Cardiac muscle cell (in vitro differentiated cells and primary cell): ENCODE measurements around the gene PRLH. TPM values are rescaled to one million over a fixed set of nuclear protein-coding genes. Genes with fewer than 3 reads are reported as not detected.
A peak's percentile ranks its signal among the peaks of the same experiment; 100 is the strongest.

Experiments used
- DNase-seq, 2 donors: peaks; one replicate each; pipeline versions ENCODE4 v3.0.0 to v3.0.0-alpha.2; 2010 to 2017; ENCODE audit warnings: low read depth in 1 of 2, low spot score in 1 of 2
- H3K27ac ChIP-seq: fragments of 200-600 bp; sonication (generic); 2 replicates; pipeline ENCODE4 v1.5.1; 2016
- H3K27me3 ChIP-seq: fragments of 200-600 bp; sonication (generic); 2 replicates; pipeline ENCODE4 v1.6.0; 2016; ENCODE audit warnings: control low read depth
- H3K36me3 ChIP-seq: fragments of 200-600 bp; sonication (generic); 2 replicates; pipeline ENCODE4 v1.5.1; 2016; ENCODE audit warnings: control low read depth
- H3K4me1 ChIP-seq: fragments of 200-600 bp; sonication (generic); 2 replicates; pipeline ENCODE4 v1.8.1; 2017; ENCODE audit warnings: low read depth, mild to moderate bottlenecking, mixed run types
- H3K4me3 ChIP-seq: fragments of 200-600 bp; sonication (generic); 2 replicates; pipeline ENCODE4 v1.5.1; 2016; ENCODE audit warnings: mild to moderate bottlenecking
- H3K9me3 ChIP-seq: fragments of 200-600 bp; sonication (generic); 2 replicates; pipeline ENCODE4 v1.5.1; 2017; ENCODE audit warnings: low read depth, mild to moderate bottlenecking, control low read depth
- CTCF ChIP-seq: IDR thresholded peaks from 2 replicates; pipeline ENCODE4 v1.5.1; 2012; ENCODE audit warnings: low read depth, mild to moderate bottlenecking, low read length
- polyA plus RNA-seq: library from polyadenylated mRNA; unstranded; fragments of >200 nt; fragmentation: Nextera tagmentation; extraction: Ambion mirVana; gene quantifications from 2 replicates; pipeline ENCODE4 v1.2.1, GENCODE V29; 2016
- total RNA-seq: library from RNA; depleted of rRNA; stranded (reverse); fragments of >200 nt; gene quantifications from 2 replicates; pipeline ENCODE4 v1.2.3, GENCODE V29; 2016

The PRLH gene
- total and polyA plus RNA-seq, 2 experiments from 2014 or later = not detected

- H3K9me3 ChIP-seq = no peaks in the 10 kb centered on the region
- H3K4me3 ChIP-seq = no peak overlapping the region
- DNase-seq = no peak
- no peaks in the 10 kb centered on the region for H3K36me3 ChIP-seq
- H3K27ac ChIP-seq = peak overlapping the region; percentile 96
- H3K4me1 ChIP-seq = peaks cover 39% of the 10 kb centered on the region
- no peaks in the 10 kb centered on the region for H3K27me3 ChIP-seq
- no peak for TF ChIP-seq CTCF
These were observed 50.0 kb downstream of the PRLH start for GRCh38 chr2:237616373-237616733.

Other genes with a start within 250 kb of the PRLH start
- gene COL6A3, start 152.4 kb upstream of the PRLH start, total RNA-seq = 4.1 and 4.7 TPM in 2 replicates
- gene COL6A3, start 152.4 kb upstream of the PRLH start, polyA plus RNA-seq = 0.24 and 1.3 TPM in 2 replicates
- gene MLPH, start 79.3 kb upstream of the PRLH start, total RNA-seq = 0.11 and 0.27 TPM in 2 replicates
- 1.4 TPM in 1 of 2 replicates, not detected in the other for gene MLPH, start 79.3 kb upstream of the PRLH start, polyA plus RNA-seq
- gene RAB17, start 24.2 kb downstream of the PRLH start, total RNA-seq = 2.9 and 4.7 TPM in 2 replicates
- 1.4 and 3.1 TPM in 2 replicates for gene RAB17, start 24.2 kb downstream of the PRLH start, polyA plus RNA-seq
- 66.3 and 95.3 TPM in 2 replicates for gene LRRFIP1, start 61.0 kb downstream of the PRLH start, total RNA-seq
- 90.9 and 125 TPM in 2 replicates for gene LRRFIP1, start 61.0 kb downstream of the PRLH start, polyA plus RNA-seq
- gene RBM44, start 232.2 kb downstream of the PRLH start, total RNA-seq = 0.51 and 0.67 TPM in 2 replicates
- gene RBM44, start 232.2 kb downstream of the PRLH start, polyA plus RNA-seq = 0.15 and 0.46 TPM in 2 replicates